Caco-2 (cell line): Measurements from ENCODE around the gene SLC17A9. TPM values are rescaled to one million over a fixed set of nuclear protein-coding genes. Genes with fewer than 3 reads are reported as not detected.

ENCODE experiments used
- BruUV-seq: library from RNA; stranded (reverse); fragments of 400-500 nt; replicated peaks from 2 replicates; lab custom pipeline; 2021; lab: Mats Ljungman, UMichigan
- CTCF ChIA-PET: fragments of 300-600 bp; sonication (Branson Sonifier 250); formaldehyde crosslinking; loops from one replicate; lab custom pipeline; 2022; ENCODE audit warnings: antibody characterized with exemption; lab: Charles Lee
- POLR2A ChIA-PET: fragments of 300-600 bp; sonication (Branson Sonifier 250); formaldehyde crosslinking; loops from one replicate; lab custom pipeline; 2022; ENCODE audit warnings: antibody characterized with exemption; lab: Charles Lee
- DNase-seq, 2 experiments: peaks; one replicate each; pipeline versions ENCODE4 v3.0.0 to v3.0.0-alpha.2; 2020 to 2022
- H3K27me3 ChIP-seq: replicated peaks from 2 replicates; pipeline ENCODE4 v1.6.0; 2011; ENCODE audit warnings: low read length; ENCODE audit not compliant: control insufficient read depth, insufficient read depth
- H3K36me3 ChIP-seq: 2 replicates; pipeline ENCODE4 v1.5.1; 2011; ENCODE audit warnings: low read length; ENCODE audit not compliant: control insufficient read depth, insufficient read depth
- H3K4me1 ChIP-seq: fragments of 250-450 bp; sonication (Bioruptor Pico); 2 replicates; pipeline ENCODE4 v1.5.1; 2020; ENCODE audit warnings: mild to moderate bottlenecking
- H3K4me3 ChIP-seq: 2 replicates; pipeline ENCODE4 v1.5.1; 2011; ENCODE audit warnings: low read depth, mild to moderate bottlenecking, control low read depth, low read length
- H3K9me3 ChIP-seq: fragments of 250-450 bp; sonication (Bioruptor Pico); 2 replicates; pipeline ENCODE4 v1.5.1; 2020; ENCODE audit warnings: mild to moderate bottlenecking, moderate library complexity
- H3K27ac Mint-ChIP-seq: one replicate; pipeline ENCODE4 v1.8.0; 2022; ENCODE audit warnings: mixed read lengths; ENCODE audit not compliant: unreplicated experiment
- H3K27me3 Mint-ChIP-seq: one replicate; pipeline ENCODE4 v1.8.0; 2022; ENCODE audit warnings: mixed read lengths; ENCODE audit not compliant: insufficient read depth, unreplicated experiment
- H3K36me3 Mint-ChIP-seq: one replicate; pipeline ENCODE4 v1.8.0; 2022; ENCODE audit warnings: mild to moderate bottlenecking, mixed read lengths; ENCODE audit not compliant: insufficient read depth, unreplicated experiment
- H3K4me1 Mint-ChIP-seq: one replicate; pipeline ENCODE4 v1.8.0; 2022; ENCODE audit warnings: low read depth, mixed read lengths; ENCODE audit not compliant: unreplicated experiment
- H3K4me3 Mint-ChIP-seq: one replicate; pipeline ENCODE4 v1.8.0; 2022; ENCODE audit warnings: mild to moderate bottlenecking, moderate library complexity, mixed read lengths; ENCODE audit not compliant: unreplicated experiment
- H3K9me3 Mint-ChIP-seq: one replicate; pipeline ENCODE4 v1.8.0; 2022; ENCODE audit warnings: mixed read lengths; ENCODE audit not compliant: unreplicated experiment
- intact Hi-C: fragments of 100-400 bp; cut with micrococcal nuclease; formaldehyde crosslinking; loops from one replicate; pipeline ENCODE4 v1.10.0; 2022; ENCODE audit not compliant: unreplicated experiment
- total RNA-seq: library from RNA; stranded (reverse); gene quantifications from 2 replicates; pipeline ENCODE4 v1.2.3, GENCODE V29; 2022
- TF ChIP-seq, protein P1 (sequence below), 2 experiments: fragments of 200-600 bp in 1 of 2; IDR thresholded peaks; 1 replicate in 1 of 2; 2 replicates in 1 of 2; pipeline versions ENCODE4 v1.5.1 to v1.8.0; 2011 to 2022; ENCODE audit warnings: antibody characterized with exemption in 1 of 2, control low read depth in 1 of 2, inconsistent platforms in 1 of 2, low read depth in 1 of 2, low read length in 1 of 2, mild to moderate bottlenecking in 1 of 2, moderate library complexity in 1 of 2; ENCODE audit not compliant: insufficient read depth in 1 of 2, severe bottlenecking in 1 of 2, unreplicated experiment in 1 of 2

The SLC17A9 gene
- total RNA-seq, 1 experiment from 2014 or later: 64.7 TPM

- POLR2A ChIA-PET: no interaction called here
These were observed 47.5 kb downstream of the SLC17A9 start for GRCh38 chr20:63000036-63000435.

GRCh38 chr20:63000958-63001357 lies 48.4 kb downstream of the SLC17A9 start:
- Histone ChIP-seq H3K4me1 (no peaks in the 10 kb centered on the region), H3K4me3 (no peak overlapping the region), H3K9me3 (no peaks in the 10 kb centered on the region), H3K36me3 (no peaks in the 10 kb centered on the region), H3K27me3 (no peaks in the 10 kb centered on the region)
- POLR2A ChIA-PET: no interaction called here
- DNase-seq: no peak
- no peak overlapping the region for H3K4me3 Mint-ChIP-seq
- peaks cover 3% of the 10 kb centered on the region for H3K27me3 Mint-ChIP-seq
- intact Hi-C loops: no loop called here
- no TSS peak for BruUV-seq
- no peaks in the 10 kb centered on the region for H3K4me1 Mint-ChIP-seq
- no peak overlapping the region for H3K27ac Mint-ChIP-seq
- TF ChIP-seq, protein P1, sequence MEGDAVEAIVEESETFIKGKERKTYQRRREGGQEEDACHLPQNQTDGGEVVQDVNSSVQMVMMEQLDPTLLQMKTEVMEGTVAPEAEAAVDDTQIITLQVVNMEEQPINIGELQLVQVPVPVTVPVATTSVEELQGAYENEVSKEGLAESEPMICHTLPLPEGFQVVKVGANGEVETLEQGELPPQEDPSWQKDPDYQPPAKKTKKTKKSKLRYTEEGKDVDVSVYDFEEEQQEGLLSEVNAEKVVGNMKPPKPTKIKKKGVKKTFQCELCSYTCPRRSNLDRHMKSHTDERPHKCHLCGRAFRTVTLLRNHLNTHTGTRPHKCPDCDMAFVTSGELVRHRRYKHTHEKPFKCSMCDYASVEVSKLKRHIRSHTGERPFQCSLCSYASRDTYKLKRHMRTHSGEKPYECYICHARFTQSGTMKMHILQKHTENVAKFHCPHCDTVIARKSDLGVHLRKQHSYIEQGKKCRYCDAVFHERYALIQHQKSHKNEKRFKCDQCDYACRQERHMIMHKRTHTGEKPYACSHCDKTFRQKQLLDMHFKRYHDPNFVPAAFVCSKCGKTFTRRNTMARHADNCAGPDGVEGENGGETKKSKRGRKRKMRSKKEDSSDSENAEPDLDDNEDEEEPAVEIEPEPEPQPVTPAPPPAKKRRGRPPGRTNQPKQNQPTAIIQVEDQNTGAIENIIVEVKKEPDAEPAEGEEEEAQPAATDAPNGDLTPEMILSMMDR (IDR thresholded peaks at IDR 0.05; ENCODE audit: insufficient read depth in 1 of 2, low read depth in 1 of 2, low read length in 1 of 2, severe bottlenecking in 1 of 2, unreplicated experiment in 1 of 2): no peak
- CTCF ChIA-PET: interaction anchor here (4.3 kb wide), 1 partner anchor 28 kb away, joined by 22 read pairs; no protein-coding TSS in a partner anchor
- no peaks in the 10 kb centered on the region for H3K9me3 Mint-ChIP-seq
- no peaks in the 10 kb centered on the region for H3K36me3 Mint-ChIP-seq

More at GRCh38 chr20:63000036-63000435, 47.5 kb downstream of the SLC17A9 start:
- Mint-ChIP-seq H3K27ac (no peak overlapping the region), H3K36me3 (no peaks in the 10 kb centered on the region), H3K4me3 (no peak overlapping the region), H3K4me1 (no peaks in the 10 kb centered on the region), H3K9me3 (no peaks in the 10 kb centered on the region), H3K27me3 (peaks cover 3% of the 10 kb centered on the region)
- CTCF ChIA-PET: interaction anchor here (1.9 kb wide), 1 partner anchor 28 kb away, joined by 7 read pairs; no protein-coding TSS in a partner anchor
- H3K4me3 ChIP-seq: no peak overlapping the region
- no peaks in the 10 kb centered on the region for H3K9me3 ChIP-seq
- no peak for DNase-seq
- H3K4me1 ChIP-seq: no peaks in the 10 kb centered on the region
- TF ChIP-seq, protein P1 (IDR thresholded peaks at IDR 0.05; ENCODE audit: insufficient read depth in 1 of 2, low read depth in 1 of 2, low read length in 1 of 2, severe bottlenecking in 1 of 2, unreplicated experiment in 1 of 2): no peak
- no peaks in the 10 kb centered on the region for H3K36me3 ChIP-seq
- intact Hi-C loops: no loop called here
- H3K27me3 ChIP-seq: no peaks in the 10 kb centered on the region
- no TSS peak for BruUV-seq

- H3K27me3 Mint-ChIP-seq: peaks cover 3% of the 10 kb centered on the region
- ChIA-PET POLR2A (no interaction called here), CTCF (interaction anchor here (1.5 to 4.3 kb wide), 2 partner anchors 30 to 47 kb away, joined by 4 to 22 read pairs; no protein-coding TSS in a partner anchor)
- Histone ChIP-seq H3K9me3 (no peaks in the 10 kb centered on the region), H3K4me3 (no peak overlapping the region), H3K36me3 (no peaks in the 10 kb centered on the region), H3K27me3 (no peaks in the 10 kb centered on the region), H3K4me1 (no peaks in the 10 kb centered on the region)
- H3K27ac Mint-ChIP-seq: no peak overlapping the region
- no peaks in the 10 kb centered on the region for H3K4me1 Mint-ChIP-seq
- intact Hi-C loops: no loop called here
- H3K9me3 Mint-ChIP-seq: no peaks in the 10 kb centered on the region
- BruUV-seq: no TSS peak
- TF ChIP-seq, protein P1 (IDR thresholded peaks at IDR 0.05; ENCODE audit: insufficient read depth in 1 of 2, low read depth in 1 of 2, low read length in 1 of 2, severe bottlenecking in 1 of 2, unreplicated experiment in 1 of 2): no peak
- DNase-seq: no peak
- H3K4me3 Mint-ChIP-seq: no peak overlapping the region
- no peaks in the 10 kb centered on the region for H3K36me3 Mint-ChIP-seq
These were observed 50.0 kb downstream of the SLC17A9 start for GRCh38 chr20:63002511-63002910.
